ENCODE data around the gene PDAP1.

DNA sequence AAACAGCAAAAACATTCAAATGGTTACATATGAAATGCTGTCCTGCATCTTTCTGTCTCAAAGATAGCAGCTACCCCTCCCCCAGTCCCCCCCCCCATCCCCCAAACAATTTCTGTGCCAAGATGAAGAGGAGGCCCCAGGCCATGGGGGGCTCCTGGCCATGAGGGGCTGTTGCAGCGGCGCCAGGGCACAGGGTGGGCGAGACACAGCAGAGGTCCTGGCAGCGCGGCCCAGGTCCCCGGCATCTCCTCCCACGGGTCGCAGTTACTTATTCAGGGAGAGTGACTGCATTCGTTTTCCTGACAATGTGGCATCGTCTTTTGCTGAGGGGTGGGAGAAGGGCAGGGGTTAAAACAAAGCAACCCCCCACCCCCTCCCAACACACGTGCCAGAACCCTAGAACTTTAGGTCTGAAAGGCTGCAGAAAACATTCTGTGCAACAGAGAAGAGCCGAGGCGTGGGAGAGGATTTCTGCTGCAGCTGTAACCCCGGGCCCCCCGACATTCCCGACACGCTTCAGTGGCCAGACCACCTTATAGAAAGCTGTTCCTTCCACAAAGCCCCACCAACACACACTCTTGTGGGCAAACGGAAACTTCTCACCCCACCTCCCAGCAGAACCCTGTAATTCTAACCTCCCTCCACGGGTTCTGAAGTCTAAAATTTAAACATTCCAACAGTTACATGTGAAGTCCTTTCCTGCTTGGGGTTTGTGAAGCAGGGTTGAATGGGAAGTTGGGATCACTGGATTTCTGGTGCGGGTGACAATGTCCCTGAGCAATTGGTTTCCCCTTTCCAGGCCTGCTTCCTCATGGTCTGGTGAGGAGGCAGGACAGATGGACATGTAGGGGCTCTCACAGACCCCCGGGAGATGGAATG lies 11.7 kb downstream of the PDAP1 start:
- TF ChIP-seq BRD4 (IDR thresholded peaks at IDR 0.05) = no peak
- TF ChIP-seq, protein P1, sequence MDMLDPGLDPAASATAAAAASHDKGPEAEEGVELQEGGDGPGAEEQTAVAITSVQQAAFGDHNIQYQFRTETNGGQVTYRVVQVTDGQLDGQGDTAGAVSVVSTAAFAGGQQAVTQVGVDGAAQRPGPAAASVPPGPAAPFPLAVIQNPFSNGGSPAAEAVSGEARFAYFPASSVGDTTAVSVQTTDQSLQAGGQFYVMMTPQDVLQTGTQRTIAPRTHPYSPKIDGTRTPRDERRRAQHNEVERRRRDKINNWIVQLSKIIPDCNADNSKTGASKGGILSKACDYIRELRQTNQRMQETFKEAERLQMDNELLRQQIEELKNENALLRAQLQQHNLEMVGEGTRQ (CRISPR knock-in tag; IDR thresholded peaks at IDR 0.05) = no peak
- TF ChIP-seq FOXM1 (IDR thresholded peaks at IDR 0.05; ENCODE audit: low read depth) = no peak
- no peak for TF ChIP-seq FOXM1 (CRISPR knock-in tag; IDR thresholded peaks at IDR 0.05; ENCODE audit: low read depth)
- no peak for TF ChIP-seq DDX20 (tag; IDR thresholded peaks at IDR 0.05; ENCODE audit: low read depth)
- TF ChIP-seq ZNF512 (tag; IDR thresholded peaks at IDR 0.05) = no peak
- TF ChIP-seq ZNF778 (CRISPR knock-in tag; IDR thresholded peaks at IDR 0.05) = no peak

Measured in K562 (cell line).